ENCODE data around the gene POLR2H. TPM values are rescaled to one million over a fixed set of nuclear protein-coding genes. Genes with fewer than 3 reads are reported as not detected.
A peak's percentile ranks its signal among the peaks of the same experiment; 100 is the strongest.

The POLR2H gene
- total RNA-seq, 1 experiment from 2014 or later, result 153 TPM

DNA sequence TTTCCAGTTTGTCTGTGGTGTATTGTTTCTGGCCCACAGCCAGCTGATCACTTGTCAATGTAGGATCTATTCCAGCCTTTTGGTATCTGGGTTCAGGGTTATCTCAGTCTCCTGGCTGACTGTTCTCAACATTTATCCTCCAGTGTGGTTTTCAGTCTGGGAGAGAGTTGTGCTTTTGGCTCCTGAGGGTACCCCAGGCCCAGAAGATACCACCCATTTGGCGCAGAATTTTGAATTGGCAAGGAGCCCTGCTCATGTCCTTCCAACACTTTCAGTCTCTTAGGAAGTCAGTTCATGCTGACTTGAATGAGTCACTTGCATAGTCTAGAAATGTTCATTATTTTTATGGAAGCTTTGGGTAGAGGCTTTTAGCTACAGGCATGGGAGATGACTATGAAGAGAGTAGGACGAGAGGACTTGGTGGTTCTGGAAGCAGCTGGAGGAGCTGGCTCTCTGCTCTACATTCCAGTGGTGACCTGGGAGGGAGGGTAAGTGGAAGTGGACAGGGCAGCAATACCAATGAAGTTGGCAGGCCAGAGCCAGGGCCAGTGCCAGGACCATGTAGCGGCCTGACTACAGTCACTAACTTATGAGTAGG, 7.2 kb downstream of the POLR2H start:
- Histone ChIP-seq H2AFZ (no peak overlapping the region), H3K4me3 (no peak overlapping the region), H3K9me2 (ENCODE audit: insufficient read depth) (no peaks in the 10 kb centered on the region), H3K27ac (no peak overlapping the region), H3K79me2 (ENCODE audit: low read depth) (peaks cover 18% of the 10 kb centered on the region), H3K4me1 (replicated peaks; ENCODE audit: insufficient read depth) (peaks cover 11% of the 10 kb centered on the region), H3K36me3 (ENCODE audit: low read depth) (peaks cover 25% of the 10 kb centered on the region), H4K20me1 (ENCODE audit: insufficient read depth) (peaks cover 33% of the 10 kb centered on the region), H3K4me2 (no peak overlapping the region), H3K27me3 (ENCODE audit: insufficient read depth, low read depth) (peaks cover 7% of the 10 kb centered on the region), H3F3A (ENCODE audit: insufficient read depth, low read depth) (peaks cover 72% of the 10 kb centered on the region), H3K9me3 (ENCODE audit: insufficient read depth, low read depth) (no peaks in the 10 kb centered on the region)
- intact Hi-C loops (cut with micrococcal nuclease; ENCODE audit: unreplicated experiment), result no loop called here
- ChIA-PET POLR2A (ENCODE audit: unreplicated experiment) (interaction anchor here (0.7 kb wide), 1 partner anchor 1083 kb away, joined by 3 read pairs; no protein-coding TSS in a partner anchor), CTCF (no interaction called here)
- no TSS peak for BruUV-seq (replicated peaks)
- TF ChIP-seq, protein P1, sequence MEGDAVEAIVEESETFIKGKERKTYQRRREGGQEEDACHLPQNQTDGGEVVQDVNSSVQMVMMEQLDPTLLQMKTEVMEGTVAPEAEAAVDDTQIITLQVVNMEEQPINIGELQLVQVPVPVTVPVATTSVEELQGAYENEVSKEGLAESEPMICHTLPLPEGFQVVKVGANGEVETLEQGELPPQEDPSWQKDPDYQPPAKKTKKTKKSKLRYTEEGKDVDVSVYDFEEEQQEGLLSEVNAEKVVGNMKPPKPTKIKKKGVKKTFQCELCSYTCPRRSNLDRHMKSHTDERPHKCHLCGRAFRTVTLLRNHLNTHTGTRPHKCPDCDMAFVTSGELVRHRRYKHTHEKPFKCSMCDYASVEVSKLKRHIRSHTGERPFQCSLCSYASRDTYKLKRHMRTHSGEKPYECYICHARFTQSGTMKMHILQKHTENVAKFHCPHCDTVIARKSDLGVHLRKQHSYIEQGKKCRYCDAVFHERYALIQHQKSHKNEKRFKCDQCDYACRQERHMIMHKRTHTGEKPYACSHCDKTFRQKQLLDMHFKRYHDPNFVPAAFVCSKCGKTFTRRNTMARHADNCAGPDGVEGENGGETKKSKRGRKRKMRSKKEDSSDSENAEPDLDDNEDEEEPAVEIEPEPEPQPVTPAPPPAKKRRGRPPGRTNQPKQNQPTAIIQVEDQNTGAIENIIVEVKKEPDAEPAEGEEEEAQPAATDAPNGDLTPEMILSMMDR (conservative IDR thresholded peaks at IDR 0.05), result no peak
- TF ChIP-seq EZH2 (IDR thresholded peaks at IDR 0.05; ENCODE audit: low read depth), result no peak
- DNase-seq, result no peak

DNA sequence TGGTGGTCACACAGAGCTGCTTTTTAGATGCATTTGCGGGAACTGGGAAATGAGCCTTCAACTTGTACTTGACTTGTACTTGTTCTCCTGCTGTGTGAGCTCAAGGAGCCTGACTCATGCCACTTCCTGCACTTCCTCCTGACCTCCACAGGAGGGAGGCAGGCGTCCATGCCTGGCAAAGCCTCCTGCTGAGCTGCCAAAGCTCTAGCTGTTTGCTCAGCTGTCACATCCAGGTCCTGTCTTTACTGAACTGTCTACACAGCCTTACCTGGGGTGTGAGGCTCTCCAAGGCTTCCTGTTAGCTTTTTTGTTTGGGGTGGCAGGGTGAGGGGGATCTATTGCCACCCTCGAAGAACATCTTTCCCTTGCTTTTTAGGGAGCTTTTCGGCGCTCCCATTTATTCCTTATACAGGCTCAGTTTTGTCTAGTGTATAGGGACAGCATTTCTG, 10.1 kb downstream of the POLR2H start:
- H3K79me2 ChIP-seq (ENCODE audit: low read depth), result no peaks in the 10 kb centered on the region
- CTCF ChIA-PET, result interaction anchor here (0.6 to 3.8 kb wide), 24 partner anchors 10 to 406 kb away, joined by 3 to 75 read pairs (median 4); partner anchors contain the start of genes CLCN2 and POLR2H
- POLR2A ChIA-PET (ENCODE audit: unreplicated experiment), result interaction anchor here (0.5 to 0.9 kb wide), 8 partner anchors 9 to 285 kb away, joined by 3 to 15 read pairs (median 4); no protein-coding TSS in a partner anchor
- no peaks in the 10 kb centered on the region for H3K4me1 ChIP-seq (replicated peaks; ENCODE audit: insufficient read depth)
- H3K9me3 ChIP-seq (ENCODE audit: insufficient read depth, low read depth), result no peaks in the 10 kb centered on the region
- DNase-seq, result peak; percentile 84 to 89
- peaks cover 52% of the 10 kb centered on the region for H3F3A ChIP-seq (ENCODE audit: insufficient read depth, low read depth)
- H3K4me3 ChIP-seq, result no peak overlapping the region
- no peak overlapping the region for H3K27ac ChIP-seq
- no peak overlapping the region for H2AFZ ChIP-seq
- no peak overlapping the region for H3K4me2 ChIP-seq
- TF ChIP-seq, protein P1 (conservative IDR thresholded peaks at IDR 0.05), result peak; percentile 99
- no peak for TF ChIP-seq EZH2 (IDR thresholded peaks at IDR 0.05; ENCODE audit: low read depth)
- H3K9me2 ChIP-seq (ENCODE audit: insufficient read depth), result no peaks in the 10 kb centered on the region
- peaks cover 12% of the 10 kb centered on the region for H3K36me3 ChIP-seq (ENCODE audit: low read depth)
- intact Hi-C loops (cut with micrococcal nuclease; ENCODE audit: unreplicated experiment), result loop anchor here (1.0 to 5.0 kb wide), 6 partner anchors 46 to 431 kb away; no protein-coding TSS in a partner anchor
- no TSS peak for BruUV-seq (replicated peaks)
- peaks cover 35% of the 10 kb centered on the region for H3K27me3 ChIP-seq (ENCODE audit: insufficient read depth, low read depth)
- H4K20me1 ChIP-seq (ENCODE audit: insufficient read depth), result peaks cover 14% of the 10 kb centered on the region

DNA sequence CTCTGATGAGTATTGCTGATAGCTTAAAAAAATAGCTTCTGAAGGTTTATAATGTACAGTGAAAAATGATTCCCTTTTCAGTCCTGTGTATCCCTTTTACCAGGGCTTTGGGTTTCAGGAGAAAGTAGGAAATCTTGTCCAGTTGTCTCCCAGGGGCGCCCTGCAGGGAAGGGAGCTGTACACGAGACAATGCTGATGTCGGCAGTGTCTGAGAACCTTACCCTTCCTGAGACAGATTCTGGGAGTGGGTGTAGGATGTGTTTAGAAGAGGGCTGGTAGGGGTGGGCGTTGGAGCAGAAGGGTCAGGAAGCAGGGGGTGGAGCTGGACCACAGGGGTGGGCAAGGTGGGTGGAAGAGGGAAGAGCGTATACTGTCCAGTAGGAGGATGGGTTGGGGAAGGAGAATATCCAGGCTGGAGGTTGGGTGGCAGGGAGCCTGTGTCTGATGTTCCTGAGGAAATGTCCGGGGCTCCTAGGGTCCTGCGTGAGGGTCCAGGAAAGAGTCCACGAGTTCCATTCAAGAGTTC, 10.8 kb downstream of the POLR2H start:
- no peak overlapping the region for H3K27ac ChIP-seq
- no peak overlapping the region for H3K4me2 ChIP-seq
- peaks cover 9% of the 10 kb centered on the region for H3K36me3 ChIP-seq (ENCODE audit: low read depth)
- DNase-seq, result no peak
- BruUV-seq (replicated peaks), result no TSS peak
- H3F3A ChIP-seq (ENCODE audit: insufficient read depth, low read depth), result peaks cover 44% of the 10 kb centered on the region
- H4K20me1 ChIP-seq (ENCODE audit: insufficient read depth), result peaks cover 10% of the 10 kb centered on the region
- H3K79me2 ChIP-seq (ENCODE audit: low read depth), result no peaks in the 10 kb centered on the region
- no peaks in the 10 kb centered on the region for H3K4me1 ChIP-seq (replicated peaks; ENCODE audit: insufficient read depth)
- H3K27me3 ChIP-seq (ENCODE audit: insufficient read depth, low read depth), result peaks cover 41% of the 10 kb centered on the region
- CTCF ChIA-PET, result interaction anchor here (0.6 to 3.8 kb wide), 12 partner anchors 11 to 544 kb away, joined by 3 to 75 read pairs (median 6); partner anchors contain the start of genes CLCN2 and POLR2H
- intact Hi-C loops (cut with micrococcal nuclease; ENCODE audit: unreplicated experiment), result loop anchor here (5.0 kb wide), 1 partner anchor 430 kb away; no protein-coding TSS in a partner anchor
- H2AFZ ChIP-seq, result no peak overlapping the region
- TF ChIP-seq, protein P1 (conservative IDR thresholded peaks at IDR 0.05), result no peak
- TF ChIP-seq EZH2 (IDR thresholded peaks at IDR 0.05; ENCODE audit: low read depth), result no peak
- no peaks in the 10 kb centered on the region for H3K9me2 ChIP-seq (ENCODE audit: insufficient read depth)
- H3K9me3 ChIP-seq (ENCODE audit: insufficient read depth, low read depth), result no peaks in the 10 kb centered on the region
- POLR2A ChIA-PET (ENCODE audit: unreplicated experiment), result interaction anchor here (0.5 to 0.7 kb wide), 2 partner anchors 9 to 153 kb away, joined by 4 to 8 read pairs; no protein-coding TSS in a partner anchor
- no peak overlapping the region for H3K4me3 ChIP-seq

Measured in PC-9 (cell line).